Tibial artery (tissue), 4 donors: ENCODE measurements around the gene SFTPD.

Experiments used
- DNase-seq, 2 donors: peaks; one replicate each; pipeline ENCODE4 v3.0.0-alpha.2; 2019
- H3K27ac ChIP-seq, 2 donors: fragments of 200-600 bp; sonication (generic) in 1 of 2; 1 replicate in 1 of 2; 2 replicates in 1 of 2; pipeline ENCODE4 v1.5.1; 2018 to 2019; ENCODE audit warnings: mild to moderate bottlenecking in 1 of 2
- H3K27me3 ChIP-seq, 2 donors: fragments of 200-600 bp; sonication (generic) in 1 of 2; one replicate each; pipeline versions ENCODE4 v1.5.1 to v1.6.0; 2016 to 2019
- H3K36me3 ChIP-seq, 3 donors: fragments of 200-600 bp; sonication (generic) in 2 of 3; one replicate each; pipeline ENCODE4 v1.5.1; 2016 to 2019; ENCODE audit warnings: mild to moderate bottlenecking in 2 of 3
- H3K4me1 ChIP-seq, 4 donors: fragments of 200-600 bp; sonication (generic) in 2 of 4; 1 replicate in 3 of 4; 2 replicates in 1 of 4; pipeline ENCODE4 v1.5.1; 2016 to 2019
- H3K4me3 ChIP-seq, 2 donors: fragments of 200-600 bp; sonication (generic) in 1 of 2; 1 replicate in 1 of 2; 2 replicates in 1 of 2; pipeline ENCODE4 v1.5.1; 2018 to 2019; ENCODE audit warnings: mild to moderate bottlenecking in 2 of 2
- H3K9me3 ChIP-seq, 3 donors: fragments of 200-600 bp; sonication (generic) in 1 of 3; one replicate each; pipeline ENCODE4 v1.5.1; 2016 to 2019
- CTCF ChIP-seq, 2 experiments: fragments of 200-600 bp in 1 of 2; fragments of 450-650 bp in 1 of 2; IDR thresholded peaks; one replicate each; pipeline ENCODE4 v1.5.1; 2017 to 2019; ENCODE audit warnings: antibody characterized with exemption in 2 of 2, mild to moderate bottlenecking in 1 of 2, moderate library complexity in 1 of 2
- intact Hi-C: fragments of 100-400 bp; cut with DNase I; formaldehyde crosslinking; loops from one replicate; pipeline ENCODE4 v1.15.0; 2023; ENCODE audit warnings: low total_unique reads

SFTPD gene

GRCh38 chr10:79932841-79933379 is 16.0 kb downstream of the SFTPD start:
- no peak overlapping the region for H3K4me3 ChIP-seq
- H3K9me3 ChIP-seq: no peaks in the 10 kb centered on the region
- intact Hi-C loops: loop anchor here (10.0 kb wide), 1 partner anchor 368 kb away; the partner anchor contains the start of gene SFTPA2
- H3K27me3 ChIP-seq: no peaks in the 10 kb centered on the region
- H3K27ac ChIP-seq: no peak overlapping the region
- no peak for DNase-seq
- peaks cover 0 to 5% (median 0%) of the 10 kb centered on the region in 3 donors for H3K36me3 ChIP-seq
- TF ChIP-seq CTCF (IDR thresholded peaks at IDR 0.05): no peak
- H3K4me1 ChIP-seq: no peaks in the 10 kb centered on the region

- no peak overlapping the region for H3K4me3 ChIP-seq
- H3K36me3 ChIP-seq: no peaks in the 10 kb centered on the region
- H3K27ac ChIP-seq: no peak overlapping the region
- no peaks in the 10 kb centered on the region for H3K27me3 ChIP-seq
- H3K9me3 ChIP-seq: no peaks in the 10 kb centered on the region
- DNase-seq: no peak
- TF ChIP-seq CTCF (IDR thresholded peaks at IDR 0.05): no peak
- H3K4me1 ChIP-seq: no peaks in the 10 kb centered on the region
- intact Hi-C loops: loop anchor here (10.0 kb wide), 1 partner anchor 368 kb away; the partner anchor contains the start of gene SFTPA2
Observed at GRCh38 chr10:79932307-79932706, 16.6 kb downstream of the SFTPD start.

GRCh38 chr10:79930751-79931150 is 18.2 kb downstream of the SFTPD start:
- Histone ChIP-seq H3K4me1 (no peaks in the 10 kb centered on the region), H3K4me3 (no peak overlapping the region), H3K36me3 (no peaks in the 10 kb centered on the region), H3K27me3 (no peaks in the 10 kb centered on the region), H3K9me3 (no peaks in the 10 kb centered on the region), H3K27ac (no peak overlapping the region)
- intact Hi-C loops: loop anchor here (10.0 kb wide), 1 partner anchor 366 kb away; the partner anchor contains the start of gene SFTPA2
- TF ChIP-seq CTCF (IDR thresholded peaks at IDR 0.05): no peak
- no peak for DNase-seq

- no peak for DNase-seq
- intact Hi-C loops: loop anchor here (10.0 kb wide), 1 partner anchor 365 kb away; the partner anchor contains the start of gene SFTPA2
- no peaks in the 10 kb centered on the region for H3K27me3 ChIP-seq
- no peak overlapping the region for H3K4me3 ChIP-seq
- no peak for TF ChIP-seq CTCF (IDR thresholded peaks at IDR 0.05)
- H3K27ac ChIP-seq: no peak overlapping the region
- no peaks in the 10 kb centered on the region for H3K4me1 ChIP-seq
- H3K9me3 ChIP-seq: no peaks in the 10 kb centered on the region
- no peaks in the 10 kb centered on the region for H3K36me3 ChIP-seq
Observed at GRCh38 chr10:79930267-79930666, 18.6 kb downstream of the SFTPD start.

GRCh38 chr10:79929409-79929904 is 19.4 kb downstream of the SFTPD start:
- no peaks in the 10 kb centered on the region for H3K9me3 ChIP-seq
- H3K4me1 ChIP-seq: no peaks in the 10 kb centered on the region
- H3K4me3 ChIP-seq: no peak overlapping the region
- intact Hi-C loops: no loop called here
- H3K27ac ChIP-seq: no peak overlapping the region
- H3K36me3 ChIP-seq: no peaks in the 10 kb centered on the region
- no peaks in the 10 kb centered on the region for H3K27me3 ChIP-seq
- peak; percentile 77 to 79 for DNase-seq
- peak; percentile 90 to 91 for TF ChIP-seq CTCF (IDR thresholded peaks at IDR 0.05)
